ENCODE measurements around the gene ITGBL1.

ITGBL1 gene

GRCh38 chr13:101475536-101475935, 23.1 kb downstream of the ITGBL1 start:
- no peak for DNase-seq
- Mint-ChIP-seq H3K4me3 (no peak overlapping the region), H3K27ac (no peak overlapping the region), H3K4me1 (no peaks in the 10 kb centered on the region), H3K9me3 (peaks cover 0 to 5% of the 10 kb centered on the region in 2 donors), H3K36me3 (no peaks in the 10 kb centered on the region), H3K27me3 (peaks cover 6 to 7% of the 10 kb centered on the region in 2 donors)
- no peak for ATAC-seq (replicated peaks)

GRCh38 chr13:101481421-101481820, 28.9 kb downstream of the ITGBL1 start:
- no peak overlapping the region for H3K27ac Mint-ChIP-seq
- no peaks in the 10 kb centered on the region for H3K27me3 Mint-ChIP-seq
- no peak for ATAC-seq (replicated peaks)
- DNase-seq = no peak
- no peaks in the 10 kb centered on the region for H3K4me1 Mint-ChIP-seq
- peaks cover 0 to 5% of the 10 kb centered on the region in 2 donors for H3K9me3 Mint-ChIP-seq
- no peaks in the 10 kb centered on the region for H3K36me3 Mint-ChIP-seq
- H3K4me3 Mint-ChIP-seq = no peak overlapping the region

- Mint-ChIP-seq H3K36me3 (no peaks in the 10 kb centered on the region), H3K4me3 (no peak overlapping the region), H3K27me3 (no peaks in the 10 kb centered on the region), H3K4me1 (no peaks in the 10 kb centered on the region), H3K9me3 (peaks cover 0 to 2% of the 10 kb centered on the region in 2 donors), H3K27ac (no peak overlapping the region)
- ATAC-seq (replicated peaks) (no peak), DNase-seq (no peak)
Observed at GRCh38 chr13:101486708-101487437, 34.4 kb downstream of the ITGBL1 start.

GRCh38 chr13:101487438-101487830, 35.0 kb downstream of the ITGBL1 start:
- no peak overlapping the region for H3K27ac Mint-ChIP-seq
- DNase-seq = no peak
- no peak overlapping the region for H3K4me3 Mint-ChIP-seq
- peaks cover 0 to 2% of the 10 kb centered on the region in 2 donors for H3K9me3 Mint-ChIP-seq
- no peaks in the 10 kb centered on the region for H3K4me1 Mint-ChIP-seq
- no peaks in the 10 kb centered on the region for H3K36me3 Mint-ChIP-seq
- no peaks in the 10 kb centered on the region for H3K27me3 Mint-ChIP-seq
- ATAC-seq (replicated peaks) = no peak

- Mint-ChIP-seq H3K4me1 (no peaks in the 10 kb centered on the region), H3K4me3 (no peak overlapping the region), H3K9me3 (peaks cover 0 to 2% of the 10 kb centered on the region in 2 donors), H3K36me3 (no peaks in the 10 kb centered on the region), H3K27ac (no peak overlapping the region), H3K27me3 (peaks cover 0 to 4% of the 10 kb centered on the region in 2 donors)
- no peak for DNase-seq
- no peak for ATAC-seq (replicated peaks)
Observed at GRCh38 chr13:101488734-101489133, 36.3 kb downstream of the ITGBL1 start.

GRCh38 chr13:101489643-101490405, 37.3 kb downstream of the ITGBL1 start:
- peaks cover 0 to 2% of the 10 kb centered on the region in 2 donors for H3K9me3 Mint-ChIP-seq

GRCh38 chr13:101490406-101491015, 38.0 kb downstream of the ITGBL1 start:
- H3K4me3 Mint-ChIP-seq = no peak overlapping the region
- H3K4me1 Mint-ChIP-seq = no peaks in the 10 kb centered on the region
- H3K27me3 Mint-ChIP-seq = peaks cover 0 to 4% of the 10 kb centered on the region in 2 donors
- peaks cover 0 to 2% of the 10 kb centered on the region in 2 donors for H3K9me3 Mint-ChIP-seq
- H3K27ac Mint-ChIP-seq = no peak overlapping the region
- ATAC-seq (replicated peaks) = no peak
- no peak for DNase-seq
- H3K36me3 Mint-ChIP-seq = no peaks in the 10 kb centered on the region

More at GRCh38 chr13:101489643-101490405, 37.3 kb downstream of the ITGBL1 start:
- peaks cover 0 to 4% of the 10 kb centered on the region in 2 donors for H3K27me3 Mint-ChIP-seq
- no peak overlapping the region for H3K27ac Mint-ChIP-seq
- H3K4me3 Mint-ChIP-seq = no peak overlapping the region
- no peaks in the 10 kb centered on the region for H3K4me1 Mint-ChIP-seq
- DNase-seq (no peak), ATAC-seq (replicated peaks) (no peak)
- H3K36me3 Mint-ChIP-seq = no peaks in the 10 kb centered on the region

- H3K4me1 Mint-ChIP-seq = no peaks in the 10 kb centered on the region
- no peak overlapping the region for H3K4me3 Mint-ChIP-seq
- no peak for DNase-seq
- no peak overlapping the region for H3K27ac Mint-ChIP-seq
- H3K36me3 Mint-ChIP-seq = no peaks in the 10 kb centered on the region
- peaks cover 0 to 4% of the 10 kb centered on the region in 2 donors for H3K27me3 Mint-ChIP-seq
- no peak for ATAC-seq (replicated peaks)
- H3K9me3 Mint-ChIP-seq = peaks cover 0 to 2% of the 10 kb centered on the region in 2 donors
Observed at GRCh38 chr13:101492251-101492910, 39.9 kb downstream of the ITGBL1 start.

GRCh38 chr13:101493541-101493940, 41.1 kb downstream of the ITGBL1 start:
- no peaks in the 10 kb centered on the region for H3K36me3 Mint-ChIP-seq
- no peak overlapping the region for H3K4me3 Mint-ChIP-seq
- ATAC-seq (replicated peaks) (no peak), DNase-seq (no peak)
- H3K27ac Mint-ChIP-seq = no peak overlapping the region
- H3K9me3 Mint-ChIP-seq = peaks cover 0 to 2% of the 10 kb centered on the region in 2 donors
- H3K27me3 Mint-ChIP-seq = peaks cover 0 to 8% of the 10 kb centered on the region in 2 donors
- no peaks in the 10 kb centered on the region for H3K4me1 Mint-ChIP-seq

- no peak for ATAC-seq (replicated peaks)
- Mint-ChIP-seq H3K27me3 (peaks cover 0 to 7% of the 10 kb centered on the region in 2 donors), H3K36me3 (no peaks in the 10 kb centered on the region), H3K4me1 (no peaks in the 10 kb centered on the region), H3K9me3 (no peaks in the 10 kb centered on the region), H3K27ac (no peak overlapping the region), H3K4me3 (no peak overlapping the region)
- no peak for DNase-seq
Observed at GRCh38 chr13:101499406-101499805, 46.9 kb downstream of the ITGBL1 start.

- Mint-ChIP-seq H3K9me3 (no peaks in the 10 kb centered on the region), H3K36me3 (no peaks in the 10 kb centered on the region)
Observed at GRCh38 chr13:101502618-101503017, 50.1 kb downstream of the ITGBL1 start.

GRCh38 chr13:101511161-101511560, 58.7 kb downstream of the ITGBL1 start:
- no peak overlapping the region for H3K4me3 Mint-ChIP-seq
- ATAC-seq (replicated peaks) = no peak
- no peaks in the 10 kb centered on the region for H3K4me1 Mint-ChIP-seq
- H3K27ac Mint-ChIP-seq = no peak overlapping the region
- H3K36me3 Mint-ChIP-seq = no peaks in the 10 kb centered on the region
- no peak for DNase-seq
- H3K9me3 Mint-ChIP-seq = peaks cover 0 to 2% of the 10 kb centered on the region in 2 donors
- H3K27me3 Mint-ChIP-seq = no peaks in the 10 kb centered on the region

More at GRCh38 chr13:101502618-101503017, 50.1 kb downstream of the ITGBL1 start:
- no peak overlapping the region for H3K4me3 Mint-ChIP-seq
- no peaks in the 10 kb centered on the region for H3K4me1 Mint-ChIP-seq
- H3K27me3 Mint-ChIP-seq = peaks cover 0 to 4% of the 10 kb centered on the region in 2 donors
- H3K27ac Mint-ChIP-seq = no peak overlapping the region
- ATAC-seq (replicated peaks) = no peak
- DNase-seq = no peak

GRCh38 chr13:101511766-101512165, 59.3 kb downstream of the ITGBL1 start:
- Mint-ChIP-seq H3K27me3 (no peaks in the 10 kb centered on the region), H3K4me3 (no peak overlapping the region), H3K4me1 (no peaks in the 10 kb centered on the region), H3K36me3 (no peaks in the 10 kb centered on the region), H3K27ac (no peak overlapping the region), H3K9me3 (peaks cover 0 to 2% of the 10 kb centered on the region in 2 donors)
- DNase-seq (no peak), ATAC-seq (replicated peaks) (no peak)

- peaks cover 0 to 2% of the 10 kb centered on the region in 2 donors for H3K9me3 Mint-ChIP-seq
- no peak overlapping the region for H3K4me3 Mint-ChIP-seq
- no peak for DNase-seq
- ATAC-seq (replicated peaks) = no peak
- H3K36me3 Mint-ChIP-seq = no peaks in the 10 kb centered on the region
- H3K4me1 Mint-ChIP-seq = no peaks in the 10 kb centered on the region
- H3K27ac Mint-ChIP-seq = no peak overlapping the region
- H3K27me3 Mint-ChIP-seq = no peaks in the 10 kb centered on the region
Observed at GRCh38 chr13:101512650-101513049, 60.2 kb downstream of the ITGBL1 start.
